GM12873 (cell line): Measurements from ENCODE around the gene LCE3C.

ENCODE experiments used
- TF ChIP-seq, protein P1 (sequence below): IDR thresholded peaks from 2 replicates; pipeline ENCODE4 v1.5.1; 2012; ENCODE audit warnings: low read depth, mild to moderate bottlenecking, moderate library complexity, low read length, control low read depth; ENCODE audit not compliant: insufficient read depth; ENCODE audit errors: missing control alignments

Gene LCE3C

GRCh38 chr1:152585586-152585985 is 14.4 kb upstream of the LCE3C start:
- TF ChIP-seq, protein P1, sequence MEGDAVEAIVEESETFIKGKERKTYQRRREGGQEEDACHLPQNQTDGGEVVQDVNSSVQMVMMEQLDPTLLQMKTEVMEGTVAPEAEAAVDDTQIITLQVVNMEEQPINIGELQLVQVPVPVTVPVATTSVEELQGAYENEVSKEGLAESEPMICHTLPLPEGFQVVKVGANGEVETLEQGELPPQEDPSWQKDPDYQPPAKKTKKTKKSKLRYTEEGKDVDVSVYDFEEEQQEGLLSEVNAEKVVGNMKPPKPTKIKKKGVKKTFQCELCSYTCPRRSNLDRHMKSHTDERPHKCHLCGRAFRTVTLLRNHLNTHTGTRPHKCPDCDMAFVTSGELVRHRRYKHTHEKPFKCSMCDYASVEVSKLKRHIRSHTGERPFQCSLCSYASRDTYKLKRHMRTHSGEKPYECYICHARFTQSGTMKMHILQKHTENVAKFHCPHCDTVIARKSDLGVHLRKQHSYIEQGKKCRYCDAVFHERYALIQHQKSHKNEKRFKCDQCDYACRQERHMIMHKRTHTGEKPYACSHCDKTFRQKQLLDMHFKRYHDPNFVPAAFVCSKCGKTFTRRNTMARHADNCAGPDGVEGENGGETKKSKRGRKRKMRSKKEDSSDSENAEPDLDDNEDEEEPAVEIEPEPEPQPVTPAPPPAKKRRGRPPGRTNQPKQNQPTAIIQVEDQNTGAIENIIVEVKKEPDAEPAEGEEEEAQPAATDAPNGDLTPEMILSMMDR: peak; percentile 44

- TF ChIP-seq, protein P1: no peak
These were observed 3.0 kb upstream of the LCE3C start for GRCh38 chr1:152596986-152597385.

GRCh38 chr1:152613511-152613910 is 13.5 kb downstream of the LCE3C start, which contains the start of gene LCE3B:
Gene LCE3B, plus strand, starts transcription at chr1:152613811. Its CDS starts 0 bp downstream, at chr1:152613811.
- TF ChIP-seq, protein P1: no peak

- TF ChIP-seq, protein P1: no peak
These were observed 22.0 kb downstream of the LCE3C start for GRCh38 chr1:152621993-152622392.

- TF ChIP-seq, protein P1: no peak
These were observed 22.8 kb downstream of the LCE3C start, which contains the start of gene LCE3A for GRCh38 chr1:152622803-152623202. Gene LCE3A, minus strand, starts transcription at chr1:152623103. Its CDS starts 0 bp downstream, at chr1:152623103.

DNA sequence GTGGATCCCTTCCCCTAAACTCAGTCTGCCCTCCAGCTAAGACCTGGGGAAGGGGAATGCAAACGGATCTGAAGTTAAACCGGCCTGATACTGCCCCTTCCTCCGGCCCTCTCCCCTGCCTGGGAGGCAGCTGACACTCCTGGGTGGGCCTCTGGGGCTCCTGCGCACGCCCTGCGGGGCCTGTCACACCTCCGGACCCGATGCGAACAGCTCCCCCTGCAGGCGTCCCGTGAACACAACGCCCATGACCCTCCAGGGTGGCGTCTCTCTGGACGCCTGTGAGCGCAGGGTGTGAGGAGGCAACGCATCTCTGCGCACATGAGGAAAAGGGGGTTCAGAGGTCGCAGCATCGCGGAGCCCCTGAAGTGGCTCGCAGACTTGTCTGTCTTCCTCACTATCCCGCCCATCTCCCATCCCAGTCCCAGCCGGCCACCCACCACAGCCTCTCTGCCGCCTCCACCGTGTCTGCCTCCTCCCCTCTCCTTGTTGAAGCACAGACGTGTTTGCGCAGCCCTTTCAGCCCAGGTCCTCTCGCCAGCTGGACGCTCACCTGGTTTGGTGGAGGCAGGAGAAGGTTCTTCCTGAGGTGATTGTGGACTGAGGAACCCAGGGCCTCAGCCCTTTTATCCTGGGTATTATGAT is 23.3 kb downstream of the LCE3C start:
- TF ChIP-seq, protein P1: peak; percentile 65

DNA sequence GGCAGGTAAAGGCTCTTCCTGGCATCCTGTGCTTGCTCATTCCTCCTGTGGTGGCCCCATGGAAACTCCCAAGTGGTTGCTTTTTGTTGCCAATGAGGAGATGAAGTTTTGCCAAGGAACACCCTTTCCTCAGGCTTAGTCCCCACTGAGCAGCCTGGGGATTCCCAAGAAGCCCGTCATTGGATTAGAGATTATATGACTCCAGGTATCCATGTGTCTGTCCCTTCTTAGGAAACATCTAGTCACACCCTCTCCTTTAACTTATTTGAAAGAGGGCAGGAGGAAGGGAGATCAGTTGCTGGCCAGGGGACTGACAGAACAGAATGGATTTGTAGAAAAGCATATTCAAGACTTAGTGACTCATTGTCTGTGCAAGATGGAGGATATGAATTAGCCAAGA is 26.7 kb downstream of the LCE3C start:
- TF ChIP-seq, protein P1: no peak
